HCT116 (cell line): Measurements from ENCODE around the gene VPS39. TPM values are rescaled to one million over a fixed set of nuclear protein-coding genes. Genes with fewer than 3 reads are reported as not detected.

Experiments used
- ATAC-seq: fragments of 200-7000 bp; cut with Tn5 transposase; 2 replicates; pipeline ENCODE4 v1.9.1; 2020; ENCODE audit warnings: mild to moderate bottlenecking, moderate library complexity
- BruUV-seq: library from RNA; stranded (reverse); fragments of 400-500 nt; replicated peaks from 2 replicates; lab custom pipeline; 2021; lab: Mats Ljungman, UMichigan
- CTCF ChIA-PET: fragments of 300-600 bp; sonication (Branson Sonifier 250); formaldehyde crosslinking; loops from one replicate; lab custom pipeline; 2021; ENCODE audit warnings: antibody characterized with exemption; lab: Charles Lee
- POLR2A ChIA-PET: fragments of 300-600, 350-600 bp; sonication (Branson Sonifier 250); formaldehyde crosslinking; loops from one replicate; lab custom pipeline; 2021; ENCODE audit warnings: antibody characterized with exemption; lab: Charles Lee
- RAD21 ChIA-PET, 2 experiments: fragments of 300-600 bp; sonication (Branson Sonifier 250); formaldehyde crosslinking; loops; one replicate each; lab custom pipeline; 2023; ENCODE audit warnings: low total read pairs in 2 of 2; ENCODE audit not compliant: uncharacterized antibody in 2 of 2, unreplicated experiment in 2 of 2, low non-redundant PET in 1 of 2; lab: Charles Lee
- DNase-seq: peaks from one replicate; pipeline ENCODE4 v3.0.0-alpha.2; 2010; ENCODE audit warnings: low read depth, low spot score
- H2AFZ ChIP-seq: fragments of 200-600 bp; shearing (Covaris generic), sonication (generic); 2 replicates; pipeline ENCODE4 v1.6.1; 2017; ENCODE audit warnings: low read depth, mixed run types, mixed read lengths, antibody characterized with exemption, low read length; ENCODE audit not compliant: poor library complexity, severe bottlenecking
- H3K27ac ChIP-seq: 2 replicates; pipeline ENCODE4 v1.5.1; 2012; ENCODE audit warnings: low read depth, low read length
- H3K27me3 ChIP-seq: fragments of 200-600 bp; sonication (generic); 2 replicates; pipeline ENCODE4 v1.6.1; 2016; ENCODE audit warnings: mixed run types, low read length, mixed read lengths; ENCODE audit not compliant: insufficient read depth
- H3K36me3 ChIP-seq, 2 experiments: fragments of 200-500 bp in 1 of 2; fragments of 200-600 bp in 1 of 2; sonication (Bioruptor generic) in 1 of 2; sonication (generic) in 1 of 2; 2 replicates each; pipeline versions ENCODE4 v1.5.1 to v1.6.1; 2014 to 2016; ENCODE audit warnings: low read length in 2 of 2, inconsistent platforms in 1 of 2, mixed read lengths in 1 of 2, mixed run types in 1 of 2; ENCODE audit not compliant: insufficient read depth in 2 of 2, control insufficient read depth in 1 of 2
- H3K4me1 ChIP-seq, 2 experiments: fragments of 200-600 bp in 1 of 2; sonication (generic) in 1 of 2; 2 replicates each; pipeline versions ENCODE4 v1.5.1 to v1.6.1; 2012 to 2017; ENCODE audit warnings: low read length in 2 of 2, inconsistent platforms in 1 of 2, mild to moderate bottlenecking in 1 of 2, mixed read lengths in 1 of 2, mixed run types in 1 of 2, moderate library complexity in 1 of 2; ENCODE audit not compliant: insufficient read depth in 2 of 2, control insufficient read depth in 1 of 2
- H3K4me2 ChIP-seq: fragments of 200-600 bp; sonication (generic); 2 replicates; pipeline ENCODE4 v1.6.1; 2017; ENCODE audit warnings: mixed run types, low read length, mixed read lengths
- H3K4me3 ChIP-seq, 2 experiments: fragments of 200-600 bp in 1 of 2; sonication (generic) in 1 of 2; replicated peaks in 1 of 2; 2 replicates each; pipeline ENCODE4 v1.5.1; 2011 to 2016; ENCODE audit warnings: low read length in 2 of 2, control low read depth in 1 of 2, low read depth in 1 of 2, mild to moderate bottlenecking in 1 of 2, mixed read lengths in 1 of 2, mixed run types in 1 of 2
- H3K79me2 ChIP-seq: fragments of 200-600 bp; sonication (generic); 2 replicates; pipeline ENCODE4 v1.6.1; 2017; ENCODE audit warnings: mild to moderate bottlenecking, mixed run types, low read length, moderate library complexity, mixed read lengths; ENCODE audit not compliant: insufficient read depth
- H3K9ac ChIP-seq: fragments of 200-600 bp; sonication (generic); 2 replicates; pipeline ENCODE4 v1.6.1; 2016; ENCODE audit warnings: low read length, mixed read lengths
- H3K9me2 ChIP-seq: fragments of 200-600 bp; sonication (generic), shearing (Covaris generic); 2 replicates; pipeline ENCODE4 v1.6.1; 2017; ENCODE audit warnings: mixed run types, mild to moderate bottlenecking, moderate library complexity; ENCODE audit not compliant: insufficient read depth
- H3K9me3 ChIP-seq, 2 experiments: fragments of 200-500 bp in 1 of 2; fragments of 200-600 bp in 1 of 2; sonication (Bioruptor generic) in 1 of 2; sonication (generic) in 1 of 2; 2 replicates each; pipeline ENCODE4 v1.6.1; 2014 to 2017; ENCODE audit warnings: low read length in 2 of 2, mixed read lengths in 2 of 2, inconsistent platforms in 1 of 2, low read depth in 1 of 2, mild to moderate bottlenecking in 1 of 2, mixed run types in 1 of 2, moderate library complexity in 1 of 2; ENCODE audit not compliant: control insufficient read depth in 1 of 2, insufficient read depth in 1 of 2
- H4K20me1 ChIP-seq: fragments of 200-600 bp; sonication (generic), shearing (Covaris generic); 2 replicates; pipeline ENCODE4 v1.6.1; 2017; ENCODE audit warnings: mixed run types, mild to moderate bottlenecking, moderate library complexity; ENCODE audit not compliant: insufficient read depth
- CBX3 ChIP-seq: IDR thresholded peaks from 2 replicates; pipeline ENCODE4 v1.6.1; 2012; ENCODE audit warnings: low read depth
- CEBPB ChIP-seq: IDR thresholded peaks from 2 replicates; pipeline ENCODE4 v1.6.1; 2012; ENCODE audit warnings: low read depth
- EGR1 ChIP-seq: IDR thresholded peaks from 2 replicates; pipeline ENCODE4 v1.6.1; 2012; ENCODE audit warnings: low read depth
- EZH2 ChIP-seq: fragments of 200-600 bp; sonication (generic); IDR thresholded peaks from 2 replicates; pipeline ENCODE4 v1.6.1; 2017; ENCODE audit warnings: antibody characterized with exemption, mixed run types
- FOSL1 ChIP-seq: IDR thresholded peaks from 2 replicates; pipeline ENCODE4 v1.6.1; 2012; ENCODE audit warnings: low read depth
- JUND ChIP-seq: IDR thresholded peaks from 2 replicates; pipeline ENCODE4 v1.6.1; 2012
- POLR2A ChIP-seq: IDR thresholded peaks from 2 replicates; pipeline ENCODE4 v1.7.0; 2011; ENCODE audit warnings: borderline replicate concordance; ENCODE audit not compliant: insufficient read depth, insufficient read length; ENCODE audit errors: extremely low read depth
- POLR2AphosphoS5 ChIP-seq: IDR thresholded peaks from 2 replicates; pipeline ENCODE4 v1.6.1; 2011; ENCODE audit warnings: mild to moderate bottlenecking, low read depth, low read length, moderate library complexity
- SP1 ChIP-seq: IDR thresholded peaks from 2 replicates; pipeline ENCODE4 v1.6.1; 2012; ENCODE audit warnings: low read depth
- TCF7L2 ChIP-seq: IDR thresholded peaks from 2 replicates; pipeline ENCODE4 v1.7.0; 2011; ENCODE audit warnings: borderline replicate concordance, inconsistent platforms; ENCODE audit not compliant: insufficient read depth, insufficient read length; ENCODE audit errors: extremely low read depth
- ZFX ChIP-seq: fragments of 450-650 bp; IDR thresholded peaks from 2 replicates; pipeline ENCODE4 v1.6.1; 2017
- intact Hi-C: fragments of 100-400 bp; cut with micrococcal nuclease; formaldehyde crosslinking; loops from 2 replicates; pipeline ENCODE4 v1.10.0; 2022
- total RNA-seq: library from RNA; stranded (reverse); gene quantifications from one replicate; pipeline ENCODE4 v1.2.1, GENCODE V29; 2021; ENCODE audit not compliant: unreplicated experiment
- TF ChIP-seq, protein P1 (sequence below): IDR thresholded peaks from 2 replicates; pipeline ENCODE4 v1.6.1; 2012; ENCODE audit warnings: low read depth
- TF ChIP-seq, protein P2 (sequence below), 3 experiments: fragments of 200-600 bp in 1 of 3; sonication (generic) in 1 of 3; IDR thresholded peaks in 2 of 3; conservative IDR thresholded peaks in 1 of 3; 2 replicates each; pipeline ENCODE4 v1.5.1; 2012 to 2017; ENCODE audit warnings: low read depth in 2 of 3, low read length in 2 of 3, antibody characterized with exemption in 1 of 3, borderline replicate concordance in 1 of 3, control low read depth in 1 of 3, mild to moderate bottlenecking in 1 of 3, mixed read lengths in 1 of 3, mixed run types in 1 of 3, moderate library complexity in 1 of 3; ENCODE audit not compliant: insufficient read depth in 1 of 3

VPS39 gene
- total RNA-seq, 1 experiment from 2014 or later = 40.1 TPM

GRCh38 chr15:42165106-42165505 is 43.0 kb downstream of the VPS39 start:
- TF ChIP-seq EZH2 (no peak), TCF7L2 (no peak), POLR2A (no peak), CBX3 (no peak), JUND (no peak), EGR1 (no peak), SP1 (no peak), ZFX (no peak), FOSL1 (no peak), CEBPB (no peak), POLR2AphosphoS5 (no peak)
- TF ChIP-seq, protein P1, sequence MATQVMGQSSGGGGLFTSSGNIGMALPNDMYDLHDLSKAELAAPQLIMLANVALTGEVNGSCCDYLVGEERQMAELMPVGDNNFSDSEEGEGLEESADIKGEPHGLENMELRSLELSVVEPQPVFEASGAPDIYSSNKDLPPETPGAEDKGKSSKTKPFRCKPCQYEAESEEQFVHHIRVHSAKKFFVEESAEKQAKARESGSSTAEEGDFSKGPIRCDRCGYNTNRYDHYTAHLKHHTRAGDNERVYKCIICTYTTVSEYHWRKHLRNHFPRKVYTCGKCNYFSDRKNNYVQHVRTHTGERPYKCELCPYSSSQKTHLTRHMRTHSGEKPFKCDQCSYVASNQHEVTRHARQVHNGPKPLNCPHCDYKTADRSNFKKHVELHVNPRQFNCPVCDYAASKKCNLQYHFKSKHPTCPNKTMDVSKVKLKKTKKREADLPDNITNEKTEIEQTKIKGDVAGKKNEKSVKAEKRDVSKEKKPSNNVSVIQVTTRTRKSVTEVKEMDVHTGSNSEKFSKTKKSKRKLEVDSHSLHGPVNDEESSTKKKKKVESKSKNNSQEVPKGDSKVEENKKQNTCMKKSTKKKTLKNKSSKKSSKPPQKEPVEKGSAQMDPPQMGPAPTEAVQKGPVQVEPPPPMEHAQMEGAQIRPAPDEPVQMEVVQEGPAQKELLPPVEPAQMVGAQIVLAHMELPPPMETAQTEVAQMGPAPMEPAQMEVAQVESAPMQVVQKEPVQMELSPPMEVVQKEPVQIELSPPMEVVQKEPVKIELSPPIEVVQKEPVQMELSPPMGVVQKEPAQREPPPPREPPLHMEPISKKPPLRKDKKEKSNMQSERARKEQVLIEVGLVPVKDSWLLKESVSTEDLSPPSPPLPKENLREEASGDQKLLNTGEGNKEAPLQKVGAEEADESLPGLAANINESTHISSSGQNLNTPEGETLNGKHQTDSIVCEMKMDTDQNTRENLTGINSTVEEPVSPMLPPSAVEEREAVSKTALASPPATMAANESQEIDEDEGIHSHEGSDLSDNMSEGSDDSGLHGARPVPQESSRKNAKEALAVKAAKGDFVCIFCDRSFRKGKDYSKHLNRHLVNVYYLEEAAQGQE = no peak
- TF ChIP-seq, protein P2, sequence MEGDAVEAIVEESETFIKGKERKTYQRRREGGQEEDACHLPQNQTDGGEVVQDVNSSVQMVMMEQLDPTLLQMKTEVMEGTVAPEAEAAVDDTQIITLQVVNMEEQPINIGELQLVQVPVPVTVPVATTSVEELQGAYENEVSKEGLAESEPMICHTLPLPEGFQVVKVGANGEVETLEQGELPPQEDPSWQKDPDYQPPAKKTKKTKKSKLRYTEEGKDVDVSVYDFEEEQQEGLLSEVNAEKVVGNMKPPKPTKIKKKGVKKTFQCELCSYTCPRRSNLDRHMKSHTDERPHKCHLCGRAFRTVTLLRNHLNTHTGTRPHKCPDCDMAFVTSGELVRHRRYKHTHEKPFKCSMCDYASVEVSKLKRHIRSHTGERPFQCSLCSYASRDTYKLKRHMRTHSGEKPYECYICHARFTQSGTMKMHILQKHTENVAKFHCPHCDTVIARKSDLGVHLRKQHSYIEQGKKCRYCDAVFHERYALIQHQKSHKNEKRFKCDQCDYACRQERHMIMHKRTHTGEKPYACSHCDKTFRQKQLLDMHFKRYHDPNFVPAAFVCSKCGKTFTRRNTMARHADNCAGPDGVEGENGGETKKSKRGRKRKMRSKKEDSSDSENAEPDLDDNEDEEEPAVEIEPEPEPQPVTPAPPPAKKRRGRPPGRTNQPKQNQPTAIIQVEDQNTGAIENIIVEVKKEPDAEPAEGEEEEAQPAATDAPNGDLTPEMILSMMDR (IDR thresholded peaks at IDR 0.05 in 2 of 3, conservative IDR thresholded peaks at IDR 0.05 in 1 of 3; ENCODE audit: borderline replicate concordance in 1 of 3, insufficient read depth in 1 of 3, low read depth in 2 of 3, low read length in 2 of 3) = no peak
- H3K9me2 ChIP-seq = no peaks in the 10 kb centered on the region
- no TSS peak for BruUV-seq
- H3K36me3 ChIP-seq = peaks cover 35 to 61% of the 10 kb centered on the region in 2 experiments
- ChIA-PET POLR2A (no interaction called here), RAD21 (no interaction called here), CTCF (no interaction called here)
- no peak overlapping the region for H3K27ac ChIP-seq
- ATAC-seq (no peak), DNase-seq (no peak)
- H3K4me3 ChIP-seq = no peak overlapping the region
- intact Hi-C loops = no loop called here
- H3K27me3 ChIP-seq = no peaks in the 10 kb centered on the region
- no peak overlapping the region for H2AFZ ChIP-seq
- H3K4me2 ChIP-seq = no peak overlapping the region
- no peaks in the 10 kb centered on the region for H3K4me1 ChIP-seq
- no peaks in the 10 kb centered on the region for H3K9me3 ChIP-seq
- H3K9ac ChIP-seq = no peak overlapping the region
- H3K79me2 ChIP-seq = no peaks in the 10 kb centered on the region
- no peaks in the 10 kb centered on the region for H4K20me1 ChIP-seq
